Measurements from ENCODE around the gene DNAH7. TPM values are rescaled to one million over a fixed set of nuclear protein-coding genes. Genes with fewer than 3 reads are reported as not detected.

The DNAH7 gene
- total and polyA plus RNA-seq, 2 of the 4 experiments (the other 2 are of a cell fraction): 0.22 to 0.36 TPM

DNA sequence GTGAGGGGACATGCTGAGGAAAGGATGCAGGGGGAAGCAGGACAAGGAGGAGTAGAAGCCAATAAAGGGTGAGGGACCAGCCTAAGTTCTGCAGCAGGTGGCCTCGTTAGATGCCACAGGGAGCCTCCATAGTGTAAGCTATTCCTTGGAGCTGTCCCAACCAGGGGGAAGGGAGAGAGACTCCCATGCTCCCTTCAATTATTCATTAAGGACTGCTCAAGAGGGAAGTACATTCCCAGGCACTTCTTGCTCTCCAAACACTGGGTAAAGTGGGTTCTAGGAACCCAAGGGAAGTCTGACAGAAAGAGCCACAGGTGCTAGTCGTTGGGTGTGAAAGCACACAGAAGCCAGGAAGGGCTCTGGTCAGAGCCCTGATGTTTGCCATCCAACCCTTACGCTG is 217.9 kb downstream of the DNAH7 start:
- H3K4me1 ChIP-seq (ENCODE audit: control insufficient read depth, insufficient read depth, low read length): no peaks in the 10 kb centered on the region
- H4K8ac ChIP-seq (ENCODE audit: low read depth in 2 of 2, low read length in 2 of 2): no peak overlapping the region
- H2BK120ac ChIP-seq (ENCODE audit: low read depth, low read length): no peak overlapping the region
- TF ChIP-seq MXI1 (IDR thresholded peaks at IDR 0.05; ENCODE audit: borderline replicate concordance, low read depth, low read length) (no peak), RCOR1 (IDR thresholded peaks at IDR 0.05; ENCODE audit: insufficient replicate concordance, low read length) (no peak), CHD1 (IDR thresholded peaks at IDR 0.05; ENCODE audit: low read depth, low read length) (no peak), RFX5 (IDR thresholded peaks at IDR 0.05; ENCODE audit: low read depth, low read length) (no peak), MAFK (IDR thresholded peaks at IDR 0.05; ENCODE audit: low read depth, low read length) (no peak), CEBPB (IDR thresholded peaks at IDR 0.05; ENCODE audit: low read depth, low read length) (no peak), BHLHE40 (IDR thresholded peaks at IDR 0.05; ENCODE audit: low read depth, low read length) (no peak)
- TF ChIP-seq, protein P1, sequence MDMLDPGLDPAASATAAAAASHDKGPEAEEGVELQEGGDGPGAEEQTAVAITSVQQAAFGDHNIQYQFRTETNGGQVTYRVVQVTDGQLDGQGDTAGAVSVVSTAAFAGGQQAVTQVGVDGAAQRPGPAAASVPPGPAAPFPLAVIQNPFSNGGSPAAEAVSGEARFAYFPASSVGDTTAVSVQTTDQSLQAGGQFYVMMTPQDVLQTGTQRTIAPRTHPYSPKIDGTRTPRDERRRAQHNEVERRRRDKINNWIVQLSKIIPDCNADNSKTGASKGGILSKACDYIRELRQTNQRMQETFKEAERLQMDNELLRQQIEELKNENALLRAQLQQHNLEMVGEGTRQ (IDR thresholded peaks at IDR 0.05; ENCODE audit: low read depth, low read length): no peak
- TF ChIP-seq, protein P2, sequence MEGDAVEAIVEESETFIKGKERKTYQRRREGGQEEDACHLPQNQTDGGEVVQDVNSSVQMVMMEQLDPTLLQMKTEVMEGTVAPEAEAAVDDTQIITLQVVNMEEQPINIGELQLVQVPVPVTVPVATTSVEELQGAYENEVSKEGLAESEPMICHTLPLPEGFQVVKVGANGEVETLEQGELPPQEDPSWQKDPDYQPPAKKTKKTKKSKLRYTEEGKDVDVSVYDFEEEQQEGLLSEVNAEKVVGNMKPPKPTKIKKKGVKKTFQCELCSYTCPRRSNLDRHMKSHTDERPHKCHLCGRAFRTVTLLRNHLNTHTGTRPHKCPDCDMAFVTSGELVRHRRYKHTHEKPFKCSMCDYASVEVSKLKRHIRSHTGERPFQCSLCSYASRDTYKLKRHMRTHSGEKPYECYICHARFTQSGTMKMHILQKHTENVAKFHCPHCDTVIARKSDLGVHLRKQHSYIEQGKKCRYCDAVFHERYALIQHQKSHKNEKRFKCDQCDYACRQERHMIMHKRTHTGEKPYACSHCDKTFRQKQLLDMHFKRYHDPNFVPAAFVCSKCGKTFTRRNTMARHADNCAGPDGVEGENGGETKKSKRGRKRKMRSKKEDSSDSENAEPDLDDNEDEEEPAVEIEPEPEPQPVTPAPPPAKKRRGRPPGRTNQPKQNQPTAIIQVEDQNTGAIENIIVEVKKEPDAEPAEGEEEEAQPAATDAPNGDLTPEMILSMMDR (conservative IDR thresholded peaks at IDR 0.05; ENCODE audit: low read depth, low read length): no peak
- TF ChIP-seq, protein P3, sequence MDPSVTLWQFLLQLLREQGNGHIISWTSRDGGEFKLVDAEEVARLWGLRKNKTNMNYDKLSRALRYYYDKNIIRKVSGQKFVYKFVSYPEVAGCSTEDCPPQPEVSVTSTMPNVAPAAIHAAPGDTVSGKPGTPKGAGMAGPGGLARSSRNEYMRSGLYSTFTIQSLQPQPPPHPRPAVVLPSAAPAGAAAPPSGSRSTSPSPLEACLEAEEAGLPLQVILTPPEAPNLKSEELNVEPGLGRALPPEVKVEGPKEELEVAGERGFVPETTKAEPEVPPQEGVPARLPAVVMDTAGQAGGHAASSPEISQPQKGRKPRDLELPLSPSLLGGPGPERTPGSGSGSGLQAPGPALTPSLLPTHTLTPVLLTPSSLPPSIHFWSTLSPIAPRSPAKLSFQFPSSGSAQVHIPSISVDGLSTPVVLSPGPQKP (IDR thresholded peaks at IDR 0.05; ENCODE audit: borderline replicate concordance, low read depth, low read length): no peak
- H2BK5ac ChIP-seq (ENCODE audit: low read depth, low read length, poor library complexity, severe bottlenecking): no peak overlapping the region
- ChIA-PET POLR2A (ENCODE audit: unreplicated experiment) (no interaction called here), CTCF (no interaction called here)
- no peak overlapping the region for H3K14ac ChIP-seq (replicated peaks; ENCODE audit: low read depth, low read length)
- H3K9ac ChIP-seq (ENCODE audit: low read depth, low read length): no peak overlapping the region
- no peaks in the 10 kb centered on the region for H3K79me1 ChIP-seq (ENCODE audit: low read depth in 1 of 2, low read length in 2 of 2)
- H3K23ac ChIP-seq (ENCODE audit: low read depth, low read length): no peak overlapping the region
- H3K9me3 ChIP-seq (ENCODE audit: control insufficient read depth, insufficient read depth, low read length): no peaks in the 10 kb centered on the region
- H3K27me3 ChIP-seq (ENCODE audit: control insufficient read depth, insufficient read depth, low read length): no peaks in the 10 kb centered on the region
- no peaks in the 10 kb centered on the region for H4K20me1 ChIP-seq (ENCODE audit: insufficient read depth, low read length)
- no peak overlapping the region for H3K4ac ChIP-seq (ENCODE audit: low read depth, low read length)
- ATAC-seq (ENCODE audit: low read depth) (no peak), DNase-seq (no peak)
- H3K27ac ChIP-seq (ENCODE audit: insufficient read depth, low read length): no peak overlapping the region
- dilution Hi-C loops (cut with HindIII; ENCODE audit: low sequenced_read_pairs, unreplicated experiment) (no loop called here), intact Hi-C loops (cut with micrococcal nuclease) (no loop called here), in situ Hi-C loops (cut with MboI; ENCODE audit: low sequenced_read_pairs) (no loop called here)
- no peak overlapping the region for H2AFZ ChIP-seq (replicated peaks; ENCODE audit: low read length, poor library complexity)
- H3K4me2 ChIP-seq (ENCODE audit: low read depth, low read length): no peak overlapping the region
- H2AK5ac ChIP-seq (ENCODE audit: low read depth, low read length): no peak overlapping the region
- H3K9me1 ChIP-seq (ENCODE audit: insufficient read depth, low read length): no peaks in the 10 kb centered on the region; the same call in 1 of the 2 replicates
- H3K18ac ChIP-seq (ENCODE audit: low read depth, low read length): no peak overlapping the region
- no peak overlapping the region for H2BK15ac ChIP-seq (ENCODE audit: low read depth, low read length)
- no peaks in the 10 kb centered on the region for H3K36me3 ChIP-seq (ENCODE audit: control insufficient read depth, insufficient read depth, low read length)
- H3K56ac ChIP-seq (ENCODE audit: extremely low read depth, insufficient read depth, low read length): no peak overlapping the region
- WGBS, 2 experiments (ENCODE audit: extremely low coverage in 2 of 2, insufficient read length in 1 of 2): no CpG with 5 or more reads among the region's 3 CpGs
- no peak overlapping the region for H2BK20ac ChIP-seq (ENCODE audit: low read depth, low read length)
- no peak overlapping the region for H4K91ac ChIP-seq (ENCODE audit: insufficient read depth, low read depth, low read length)
- BruUV-seq (replicated peaks): no TSS peak
- H2AK9ac ChIP-seq (replicated peaks; ENCODE audit: low read depth, low read length, poor library complexity): no peak overlapping the region
- no peak overlapping the region for H4K5ac ChIP-seq (ENCODE audit: low read depth, low read length)
- no peak overlapping the region for H3K4me3 ChIP-seq (ENCODE audit: insufficient read depth, low read depth, low read length)

Measured in IMR-90 (cell line).